Osteoblast (primary cell): ENCODE results near the gene HTR3C. TPM values are rescaled to one million over a fixed set of nuclear protein-coding genes. Genes with fewer than 3 reads are reported as not detected.

ENCODE experiments used
- small RNA-seq: library from RNA; depleted of rRNA; stranded (forward); fragments of <200 nt; gene quantifications from one replicate; pipeline ENCODE3, GENCODE V24; 2012
- total RNA-seq: library from RNA; depleted of rRNA; stranded (reverse); fragments of >200 nt; gene quantifications from 2 replicates; pipeline ENCODE4 v1.2.3, GENCODE V29; 2012

The HTR3C gene
- total RNA-seq, 1 donor: not detected

Small RNA genes lying within 50 kb of the gene (small RNA-seq; reads per million reads assigned to genes)
- not detected for gene RF00019

Other genes starting within 250 kb of the HTR3C start
- gene MAP6D1, start 227.5 kb upstream of the HTR3C start, total RNA-seq: 0.59 and 2.2 TPM in 2 replicates
- 26.8 and 34.0 TPM in 2 replicates for gene PARL, start 168.2 kb upstream of the HTR3C start, total RNA-seq
- 18.0 and 19.2 TPM in 2 replicates for gene ABCC5, start 35.2 kb upstream of the HTR3C start, total RNA-seq
- gene HTR3D, start 21.3 kb upstream of the HTR3C start, total RNA-seq: not detected in 2 replicates
- not detected in 2 replicates for gene HTR3E, start 44.0 kb downstream of the HTR3C start, total RNA-seq
- gene EIF2B5, start 82.3 kb downstream of the HTR3C start, total RNA-seq: 19.4 and 22.1 TPM in 2 replicates
- 51.6 and 60.4 TPM in 2 replicates for gene DVL3, start 102.3 kb downstream of the HTR3C start, total RNA-seq
- 375 and 427 TPM in 2 replicates for gene AP2M1, start 121.8 kb downstream of the HTR3C start, total RNA-seq
- gene ABCF3, start 133.2 kb downstream of the HTR3C start, total RNA-seq: 44.8 and 46.7 TPM in 2 replicates
- not detected in 2 replicates for gene VWA5B2, start 176.5 kb downstream of the HTR3C start, total RNA-seq
- gene ALG3, start 195.9 kb downstream of the HTR3C start, total RNA-seq: 26.8 and 28.9 TPM in 2 replicates
- gene EEF1AKMT4, start 196.6 kb downstream of the HTR3C start, total RNA-seq: 2.7 and 3.3 TPM in 2 replicates
- not detected in 2 replicates for gene CAMK2N2, start 208.5 kb downstream of the HTR3C start, total RNA-seq
- not detected in 2 replicates for gene ECE2, start 223.0 kb downstream of the HTR3C start, total RNA-seq
- gene PSMD2, start 246.2 kb downstream of the HTR3C start, total RNA-seq: 259 and 301 TPM in 2 replicates